ENCODE measurements around the gene DSCAML1. TPM values are rescaled to one million over a fixed set of nuclear protein-coding genes. Genes with fewer than 3 reads are reported as not detected.

Gene DSCAML1
- total and polyA plus RNA-seq, 12 donors, result 0.16 to 1.5 (median 0.57) TPM

DNA sequence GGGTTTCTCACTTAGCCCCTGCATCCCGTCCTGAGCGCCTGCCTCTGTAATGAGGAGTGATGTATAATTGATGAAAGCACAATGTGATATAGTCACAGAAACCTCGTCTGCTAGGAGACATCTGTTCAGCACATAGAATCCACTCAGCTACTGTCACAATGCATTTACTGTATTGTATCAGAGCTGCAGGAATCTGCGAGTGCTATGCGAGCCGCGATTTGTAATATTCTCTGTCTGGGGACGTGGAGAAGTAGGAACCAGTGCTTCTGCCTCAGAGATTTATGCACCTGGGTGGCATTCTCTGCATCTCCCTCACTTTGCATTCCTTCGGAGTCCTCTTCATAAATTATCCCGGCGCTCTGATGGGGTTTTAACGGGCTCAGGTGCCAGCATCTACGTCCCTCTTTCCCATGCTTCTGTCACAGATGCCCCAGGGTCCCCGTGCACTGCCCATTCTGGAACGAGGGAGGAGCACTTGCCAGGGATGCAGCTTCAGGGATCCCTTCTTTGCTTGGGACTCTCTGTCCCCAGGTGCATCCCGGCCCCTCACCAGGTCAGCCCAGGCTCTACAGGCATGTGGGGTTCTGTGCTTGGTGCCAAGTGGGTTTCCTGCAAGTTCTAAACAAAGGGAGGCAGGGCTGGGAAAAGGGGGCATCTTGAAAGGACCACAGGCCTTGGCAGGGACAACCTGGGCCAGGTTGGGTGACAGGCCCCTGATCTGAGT lies 205.5 kb downstream of the DSCAML1 start:
- H3K36me3 ChIP-seq, result no peaks in the 10 kb centered on the region
- no peak overlapping the region for H3K27ac ChIP-seq
- H3K4me1 ChIP-seq, result no peaks in the 10 kb centered on the region
- TF ChIP-seq, protein P1, sequence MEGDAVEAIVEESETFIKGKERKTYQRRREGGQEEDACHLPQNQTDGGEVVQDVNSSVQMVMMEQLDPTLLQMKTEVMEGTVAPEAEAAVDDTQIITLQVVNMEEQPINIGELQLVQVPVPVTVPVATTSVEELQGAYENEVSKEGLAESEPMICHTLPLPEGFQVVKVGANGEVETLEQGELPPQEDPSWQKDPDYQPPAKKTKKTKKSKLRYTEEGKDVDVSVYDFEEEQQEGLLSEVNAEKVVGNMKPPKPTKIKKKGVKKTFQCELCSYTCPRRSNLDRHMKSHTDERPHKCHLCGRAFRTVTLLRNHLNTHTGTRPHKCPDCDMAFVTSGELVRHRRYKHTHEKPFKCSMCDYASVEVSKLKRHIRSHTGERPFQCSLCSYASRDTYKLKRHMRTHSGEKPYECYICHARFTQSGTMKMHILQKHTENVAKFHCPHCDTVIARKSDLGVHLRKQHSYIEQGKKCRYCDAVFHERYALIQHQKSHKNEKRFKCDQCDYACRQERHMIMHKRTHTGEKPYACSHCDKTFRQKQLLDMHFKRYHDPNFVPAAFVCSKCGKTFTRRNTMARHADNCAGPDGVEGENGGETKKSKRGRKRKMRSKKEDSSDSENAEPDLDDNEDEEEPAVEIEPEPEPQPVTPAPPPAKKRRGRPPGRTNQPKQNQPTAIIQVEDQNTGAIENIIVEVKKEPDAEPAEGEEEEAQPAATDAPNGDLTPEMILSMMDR (IDR thresholded peaks at IDR 0.05), result no peak
- H3K9me3 ChIP-seq, result no peaks in the 10 kb centered on the region
- ATAC-seq (no peak), DNase-seq (no peak)
- intact Hi-C loops (cut with DNase I), result no loop called here
- H3K27me3 ChIP-seq, result peaks cover 0 to 10% (median 0%) of the 10 kb centered on the region in 7 donors
- H3K4me3 ChIP-seq, result no peak overlapping the region
- WGBS, 2 donors, result 81 to 83% methylated on average over 16 of the region's 16 CpGs

DNA sequence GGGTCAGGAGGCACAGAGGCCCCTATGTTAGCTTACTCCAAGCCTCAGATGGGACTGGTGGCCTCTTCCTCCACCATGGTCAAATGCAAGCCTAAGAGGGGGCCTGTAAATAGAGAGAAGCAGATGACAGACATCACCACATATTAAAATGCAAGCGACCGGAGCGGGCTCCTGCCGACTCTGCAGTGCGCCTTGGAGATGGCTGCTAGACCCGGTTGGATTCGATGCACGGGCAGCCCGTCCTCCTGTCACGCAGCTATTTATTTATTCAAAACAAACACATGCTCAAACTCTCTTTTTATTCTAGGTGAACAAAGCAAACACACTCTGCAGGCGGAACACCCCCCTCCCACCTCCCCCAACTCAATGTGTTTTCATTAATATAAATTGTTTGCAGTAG lies 208.0 kb downstream of the DSCAML1 start:
- TF ChIP-seq, protein P1 (IDR thresholded peaks at IDR 0.05), result no peak
- intact Hi-C loops (cut with DNase I), result no loop called here
- H3K27me3 ChIP-seq, result peaks cover 0 to 10% (median 0%) of the 10 kb centered on the region in 7 donors
- 84 to 85% methylated on average over 11 of the region's 11 CpGs for WGBS, 2 donors
- no peak overlapping the region for H3K4me3 ChIP-seq
- H3K27ac ChIP-seq, result no peak overlapping the region
- H3K4me1 ChIP-seq, result no peaks in the 10 kb centered on the region
- DNase-seq (no peak), ATAC-seq (no peak)
- H3K36me3 ChIP-seq, result no peaks in the 10 kb centered on the region
- no peaks in the 10 kb centered on the region for H3K9me3 ChIP-seq

DNA sequence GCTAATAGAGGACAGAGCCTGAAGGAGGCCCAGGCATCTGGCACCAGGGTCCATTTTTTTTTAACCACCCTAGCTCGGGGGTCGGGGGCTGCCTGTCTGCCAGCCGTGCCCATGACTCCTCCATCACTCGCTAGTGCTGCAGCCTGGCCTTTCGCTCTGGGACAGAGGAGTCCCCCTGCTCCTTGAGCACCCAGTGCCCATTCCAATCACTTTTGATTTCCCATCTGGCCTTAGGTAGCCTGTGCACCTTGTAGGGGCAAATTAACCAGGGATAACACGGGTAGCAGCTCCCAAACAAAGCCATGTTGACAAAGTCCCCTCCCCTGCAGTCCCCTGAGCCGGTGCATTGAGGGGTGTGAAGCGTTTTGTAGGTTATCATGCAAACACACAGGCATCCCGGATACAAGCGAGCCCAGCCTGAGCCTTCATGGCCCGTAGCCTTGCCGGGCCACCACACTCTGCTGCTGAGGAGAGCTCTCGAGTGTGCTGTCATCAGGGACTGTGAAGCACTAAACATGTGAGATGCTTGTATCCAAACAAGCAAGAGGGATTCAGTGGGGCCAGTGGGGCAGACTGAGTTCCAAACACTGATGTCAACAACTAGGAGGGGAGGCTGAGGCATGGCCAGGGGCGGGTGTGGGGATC lies 208.7 kb downstream of the DSCAML1 start:
- intact Hi-C loops (cut with DNase I), result no loop called here
- ATAC-seq, result peak in 1 of 8 donors; percentile 31
- H3K27ac ChIP-seq, result no peak overlapping the region
- H3K4me1 ChIP-seq, result no peaks in the 10 kb centered on the region
- H3K4me3 ChIP-seq, result no peak overlapping the region
- 51 to 63% methylated on average over 14 of the region's 14 CpGs for WGBS, 2 donors
- no peaks in the 10 kb centered on the region for H3K36me3 ChIP-seq
- TF ChIP-seq, protein P1 (IDR thresholded peaks at IDR 0.05), result no peak
- no peak for DNase-seq
- H3K9me3 ChIP-seq, result no peaks in the 10 kb centered on the region
- H3K27me3 ChIP-seq, result peaks cover 0 to 10% (median 0%) of the 10 kb centered on the region in 7 donors

DNA sequence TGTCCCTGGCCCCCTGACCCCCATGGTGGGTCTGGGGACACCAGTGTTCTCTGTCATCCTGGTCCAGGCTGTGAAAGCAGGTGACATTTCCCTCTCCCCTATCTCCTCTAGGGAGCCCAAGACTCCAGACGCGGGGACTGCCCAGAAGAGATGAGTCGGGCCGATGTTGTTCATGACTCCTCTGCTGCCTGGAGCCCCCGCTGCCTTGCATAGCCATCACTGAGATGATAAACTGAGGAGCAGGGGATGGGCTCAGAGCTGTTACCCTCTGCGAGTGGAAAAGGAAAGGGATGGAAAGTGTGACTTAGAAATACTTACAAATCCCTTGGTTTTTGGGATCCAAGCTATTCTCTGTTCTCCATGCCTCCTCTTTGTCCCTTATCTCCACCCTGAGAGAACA lies 209.6 kb downstream of the DSCAML1 start:
- no peak for ATAC-seq
- intact Hi-C loops (cut with DNase I), result no loop called here
- Histone ChIP-seq H3K4me3 (no peak overlapping the region), H3K9me3 (no peaks in the 10 kb centered on the region), H3K36me3 (no peaks in the 10 kb centered on the region), H3K27ac (no peak overlapping the region), H3K4me1 (no peaks in the 10 kb centered on the region), H3K27me3 (peaks cover 0 to 10% (median 0%) of the 10 kb centered on the region in 7 donors)
- no peak for DNase-seq
- 93 to 94% methylated on average over 6 of the region's 6 CpGs for WGBS, 2 donors
- TF ChIP-seq, protein P1 (IDR thresholded peaks at IDR 0.05), result no peak

Measured in heart right ventricle (tissue), 16 donors.